ELR (cell line): ENCODE measurements around the gene HCK.

ENCODE experiments used
- DNase-seq: peaks from one replicate; pipeline ENCODE4 v3.0.0-alpha.2; 2015; ENCODE audit warnings: low read depth

HCK gene

DNA sequence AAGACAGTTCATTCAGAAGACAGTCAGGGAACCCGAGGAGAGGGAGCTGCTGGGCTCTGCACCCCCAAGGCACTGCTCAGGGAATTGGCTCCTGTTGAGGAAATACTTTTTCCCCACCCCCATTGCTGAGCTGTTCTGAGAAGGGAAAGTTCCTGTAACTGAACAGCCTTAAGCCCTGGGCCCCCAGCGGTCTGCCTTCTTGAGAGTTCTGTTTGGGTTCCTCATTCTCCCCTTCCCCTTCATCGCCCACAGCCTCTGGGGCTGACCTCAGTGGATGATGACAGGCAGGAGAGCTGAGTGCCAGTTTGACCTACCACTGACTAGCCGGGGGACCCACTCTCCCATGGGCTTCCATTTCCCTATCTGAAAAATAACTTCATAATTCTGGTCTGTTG, 10.7 kb downstream of the HCK start:
- no peak for DNase-seq

DNA sequence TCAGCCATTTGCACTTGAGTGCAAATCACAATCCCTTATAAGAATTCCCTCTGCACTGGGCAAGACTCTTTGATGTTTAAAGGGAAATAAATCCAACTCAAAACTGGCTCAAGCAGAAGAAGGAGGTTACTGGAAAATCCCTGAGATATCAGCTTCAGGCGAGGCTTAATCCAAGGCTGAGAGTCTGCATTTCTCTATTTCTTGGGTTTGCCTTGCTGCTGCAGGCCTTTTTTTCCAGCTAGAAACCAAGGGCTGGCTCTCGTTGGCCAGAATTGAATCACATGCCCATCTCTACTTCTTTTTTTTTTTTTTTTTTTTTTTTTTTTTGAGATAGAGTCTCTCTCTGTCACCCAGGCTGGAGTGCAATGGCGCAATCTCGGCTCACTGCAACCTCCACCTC, 11.7 kb downstream of the HCK start:
- no peak for DNase-seq

DNA sequence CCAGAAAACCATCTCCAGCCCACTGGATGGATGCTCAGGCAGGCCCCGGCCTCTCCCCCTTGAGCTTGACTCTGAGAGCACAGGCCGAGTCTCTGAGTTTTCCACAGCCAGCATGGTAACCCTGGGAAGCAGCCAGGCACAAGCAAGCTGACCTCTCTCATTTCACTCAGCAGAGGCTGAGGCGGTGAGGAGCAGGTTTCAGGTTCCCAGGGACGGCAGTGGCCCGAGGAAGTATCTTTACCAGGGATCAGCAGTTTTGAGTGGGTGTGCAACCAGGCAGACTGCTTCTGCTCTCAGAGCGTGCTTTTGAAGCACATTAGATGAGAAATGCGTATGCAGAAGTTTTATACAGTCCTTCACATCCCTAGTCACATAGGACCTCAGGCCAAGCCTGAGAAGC, 12.6 kb downstream of the HCK start:
- no peak for DNase-seq

DNA sequence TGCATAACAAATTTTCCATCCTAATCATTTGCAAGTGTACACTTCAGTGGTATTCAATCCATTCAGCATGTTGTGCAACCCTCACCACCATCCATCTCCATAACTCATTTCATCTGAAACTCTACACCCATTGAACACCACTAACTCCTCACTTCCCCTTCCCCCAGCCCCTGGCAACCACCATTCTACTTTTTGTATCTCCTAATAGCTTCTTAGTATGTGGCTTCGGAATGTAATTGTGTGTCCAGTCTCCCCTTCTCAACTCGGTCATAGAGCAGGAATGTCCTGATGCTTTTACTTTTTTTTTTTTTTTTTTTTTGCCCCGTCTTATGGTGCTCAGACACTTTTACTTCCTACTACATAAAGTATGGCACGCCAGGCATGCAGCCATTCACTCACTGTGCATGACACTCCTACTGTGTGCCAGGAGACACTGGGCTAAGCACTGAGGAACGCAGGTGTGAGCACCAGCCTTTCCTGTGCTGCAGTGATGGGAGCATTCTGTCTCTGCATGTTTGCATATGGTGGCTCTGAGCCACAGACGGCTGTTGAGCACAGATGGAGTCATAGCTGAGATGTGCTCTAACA, 15.3 kb downstream of the HCK start:
- peak; percentile 84 for DNase-seq

DNA sequence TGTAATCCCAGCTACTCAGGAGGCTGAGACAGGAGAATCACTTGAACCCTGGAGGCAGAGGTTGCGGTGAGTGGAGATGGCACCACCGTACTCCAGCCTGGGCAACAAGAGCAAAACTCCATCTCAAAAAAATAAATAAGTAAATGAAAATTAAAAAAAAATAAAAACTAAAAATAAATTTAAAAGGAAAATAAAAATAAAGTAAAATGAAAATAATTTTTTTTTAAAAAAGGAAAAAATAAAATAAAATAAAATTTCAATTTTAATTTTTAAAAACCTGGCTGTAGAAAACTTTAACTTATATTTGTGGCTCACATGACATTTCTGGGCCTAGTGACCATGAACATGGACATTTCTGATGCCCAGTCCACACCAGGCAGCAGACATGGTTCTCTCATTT, 16.1 kb downstream of the HCK start:
- no peak for DNase-seq

DNA sequence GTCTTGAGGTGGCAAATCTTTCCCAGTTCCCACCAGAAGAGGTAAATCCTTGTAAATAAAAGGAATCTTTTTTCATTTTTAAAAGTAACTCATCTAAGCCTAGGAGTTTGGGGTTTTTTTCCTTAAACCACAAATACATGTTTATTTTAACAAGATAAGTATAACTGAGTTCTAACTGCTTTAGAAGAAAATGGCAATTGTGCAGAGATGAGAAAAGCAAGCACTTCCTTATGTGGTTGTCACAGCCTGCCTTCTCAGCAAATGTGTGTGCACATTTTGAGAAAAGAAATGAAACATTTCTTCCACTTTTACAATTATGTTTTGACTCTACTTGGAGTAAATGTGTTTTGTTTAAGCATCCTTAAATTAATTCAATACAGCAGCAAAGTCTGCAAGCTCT, 17.7 kb downstream of the HCK start:
- DNase-seq: no peak

- DNase-seq: no peak
Observed at GRCh38 chr20:32070282-32070681, 18.2 kb downstream of the HCK start.

GRCh38 chr20:32070690-32071213, 18.7 kb downstream of the HCK start:
- no peak for DNase-seq

DNA sequence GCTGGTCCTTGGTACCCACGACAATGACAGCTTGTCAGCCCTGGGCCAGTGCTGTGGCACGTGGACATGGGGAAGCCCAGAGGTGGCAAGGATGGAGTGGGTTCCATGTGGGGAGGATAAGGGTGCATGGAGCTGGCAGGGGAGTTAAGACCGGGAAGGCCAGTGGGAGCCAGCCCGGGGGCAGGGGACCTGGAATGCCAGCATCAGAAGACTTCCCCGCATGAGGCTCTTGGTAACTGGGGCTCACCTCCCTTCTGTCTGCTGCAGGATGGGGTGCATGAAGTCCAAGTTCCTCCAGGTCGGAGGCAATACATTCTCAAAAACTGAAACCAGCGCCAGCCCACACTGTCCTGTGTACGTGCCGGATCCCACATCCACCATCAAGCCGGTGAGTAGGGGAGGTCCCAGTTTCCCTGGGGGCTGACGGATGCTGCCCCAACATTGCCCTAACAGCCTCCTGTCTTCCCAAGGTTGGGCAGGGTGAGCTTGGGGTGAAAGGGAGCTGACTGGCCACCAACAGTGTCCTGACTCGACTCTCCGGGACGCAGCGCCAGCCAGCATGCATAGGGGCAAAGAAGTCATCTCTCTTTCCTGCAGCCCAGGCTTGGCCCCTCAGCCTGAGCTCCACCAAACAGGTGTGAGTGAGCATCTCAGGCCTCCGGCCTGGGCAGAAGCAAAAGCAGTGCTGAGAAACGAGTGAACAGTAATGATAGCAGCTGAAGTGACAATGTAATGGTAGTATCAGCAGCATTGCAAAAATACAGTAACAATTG, 19.5 kb downstream of the HCK start:
- DNase-seq: no peak

DNA sequence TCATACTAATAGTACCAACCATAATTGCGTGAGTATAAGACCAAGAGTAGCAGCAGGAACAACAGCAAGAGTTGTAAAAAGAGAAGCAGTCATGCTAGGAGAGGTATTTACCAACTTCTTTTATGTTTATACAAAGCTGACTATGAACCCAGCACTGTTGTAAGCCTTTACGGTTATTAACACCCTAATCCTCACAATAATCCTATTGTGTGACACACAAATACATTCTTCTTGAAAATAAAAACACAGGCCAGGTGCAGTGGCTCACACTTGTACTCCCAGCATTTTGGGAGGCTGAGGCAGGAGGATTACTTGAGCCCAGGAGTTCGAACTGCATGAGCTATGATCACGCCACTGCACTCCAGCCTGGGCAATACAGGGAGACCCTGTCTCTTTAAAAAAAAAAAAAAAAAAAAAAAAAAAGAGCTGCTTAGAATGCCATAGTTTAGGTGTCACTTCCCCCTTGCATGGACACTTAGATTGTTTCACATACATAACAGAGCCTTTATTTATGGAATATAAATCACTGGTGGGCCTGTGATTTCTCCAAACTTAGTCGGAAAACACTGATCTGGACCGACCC, 20.2 kb downstream of the HCK start:
- peak; percentile 25 for DNase-seq

- no peak for DNase-seq
Observed at GRCh38 chr20:32075534-32075933, 23.5 kb downstream of the HCK start.

GRCh38 chr20:32077190-32077589, 25.1 kb downstream of the HCK start:
- no peak for DNase-seq

GRCh38 chr20:32078322-32078721, 26.3 kb downstream of the HCK start:
- no peak for DNase-seq

DNA sequence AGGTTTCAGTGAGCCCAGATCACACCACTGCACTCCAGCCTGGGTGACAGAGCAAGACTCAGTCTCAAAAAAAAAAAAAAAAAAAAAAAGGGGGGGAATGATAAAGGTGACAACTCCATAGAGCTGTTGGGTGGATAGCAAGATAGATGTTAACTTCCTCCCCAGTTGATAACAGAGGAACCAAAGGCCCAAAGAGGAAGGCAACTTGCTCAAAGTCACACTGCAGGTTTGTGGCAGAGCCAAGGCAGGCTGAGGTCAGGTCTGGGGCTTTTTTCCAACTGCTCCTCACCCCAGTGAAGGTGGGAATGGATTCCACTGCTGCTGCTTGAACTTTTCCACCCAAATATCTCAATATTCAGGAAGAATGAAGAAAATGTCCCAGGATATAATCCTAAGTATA, 26.7 kb downstream of the HCK start:
- DNase-seq: no peak

DNA sequence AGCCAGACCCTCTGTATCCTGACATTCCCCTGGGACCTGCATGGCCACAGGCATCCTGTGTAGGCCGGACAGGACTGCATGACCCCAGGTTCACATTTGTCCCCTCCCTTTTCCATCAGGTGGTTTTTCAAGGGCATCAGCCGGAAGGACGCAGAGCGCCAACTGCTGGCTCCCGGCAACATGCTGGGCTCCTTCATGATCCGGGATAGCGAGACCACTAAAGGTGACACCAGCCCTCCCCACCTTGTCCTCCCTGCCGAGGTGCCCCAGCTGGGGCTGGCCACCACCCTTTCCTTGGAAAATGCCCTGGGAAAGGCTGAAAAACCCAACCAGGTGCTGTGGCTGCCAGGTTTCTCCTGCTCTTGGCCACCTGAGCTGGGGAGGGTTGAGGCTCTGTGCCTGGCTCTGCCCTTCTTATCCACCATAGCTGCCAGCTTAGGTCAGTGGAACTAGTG, 27.6 kb downstream of the HCK start:
- no peak for DNase-seq

DNA sequence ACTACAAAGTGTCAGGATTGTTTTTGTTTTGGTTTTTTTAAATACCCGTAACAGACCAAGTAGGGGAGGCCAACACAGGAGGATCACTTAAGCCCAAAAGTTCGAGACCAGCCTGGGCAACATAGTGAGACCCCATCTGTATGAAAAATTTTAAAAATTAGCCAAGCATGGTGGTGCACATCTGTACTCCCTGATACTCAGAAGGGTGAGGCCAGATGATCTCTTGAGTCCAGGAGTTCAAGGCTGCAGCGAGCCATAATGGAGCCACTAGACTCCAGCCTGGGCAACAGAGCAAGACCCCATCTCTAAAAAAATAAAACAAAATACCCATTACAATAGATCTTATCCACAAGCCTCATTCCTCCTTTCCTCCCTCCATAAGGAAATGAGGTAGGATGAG, 28.7 kb downstream of the HCK start:
- no peak for DNase-seq

DNA sequence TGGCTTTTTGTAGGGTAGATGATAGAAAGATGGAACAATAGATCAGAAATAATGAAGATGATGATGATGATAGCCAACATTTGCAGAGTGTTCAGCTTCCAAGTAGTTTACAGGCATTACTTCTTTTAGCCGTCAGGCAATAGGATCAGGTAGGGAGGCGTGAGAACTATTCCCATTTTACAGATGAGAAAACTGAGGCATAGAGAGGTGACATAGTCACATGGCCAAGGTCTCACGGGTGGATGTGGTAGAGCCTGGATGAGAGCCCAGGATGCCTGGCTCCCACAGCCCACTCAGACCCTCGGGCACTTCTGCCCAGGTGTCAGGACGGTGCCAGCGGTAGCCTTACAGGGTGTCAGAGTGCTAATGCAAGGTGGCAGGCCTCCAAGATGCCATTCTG, 31.4 kb downstream of the HCK start:
- no peak for DNase-seq

GRCh38 chr20:32087070-32087469, 35.0 kb downstream of the HCK start:
- DNase-seq: no peak

GRCh38 chr20:32088759-32089158, 36.7 kb downstream of the HCK start:
- no peak for DNase-seq

GRCh38 chr20:32089637-32090362, 37.8 kb downstream of the HCK start:
- no peak for DNase-seq

DNA sequence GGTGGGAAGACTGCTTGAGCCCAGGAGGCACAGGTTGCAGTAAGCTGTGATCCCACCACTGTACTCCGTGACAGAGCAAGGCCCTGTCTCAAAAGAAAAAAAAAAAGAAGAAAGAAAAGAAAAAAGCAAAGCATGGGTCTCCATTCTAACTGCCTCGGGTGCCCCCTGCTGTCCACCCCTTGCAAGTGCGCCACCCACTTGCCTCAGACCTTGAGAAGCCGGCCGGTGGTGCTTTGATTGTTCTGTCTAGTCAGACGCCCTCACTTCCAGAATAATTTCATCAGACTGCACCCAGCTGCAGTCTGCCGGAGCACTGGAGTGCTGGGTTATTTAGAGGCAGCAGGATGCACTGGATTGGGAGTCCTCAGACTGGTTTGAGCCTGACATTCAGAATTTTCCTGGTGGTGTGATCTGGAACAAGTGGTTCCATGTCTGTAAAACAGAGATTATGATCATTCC, 39.9 kb downstream of the HCK start:
- DNase-seq: peak; percentile 82

GRCh38 chr20:32098786-32099185, 46.7 kb downstream of the HCK start:
- no peak for DNase-seq
